Adrenal gland (tissue), 5 donors: ENCODE measurements around the gene NUMBL.

Source experiments
- POLR2A ChIP-seq, 2 donors: fragments of 450-650 bp; IDR thresholded peaks; one replicate each; pipeline ENCODE4 v1.6.1; 2017; ENCODE audit warnings: antibody characterized with exemption in 2 of 2, mild to moderate bottlenecking in 2 of 2, moderate library complexity in 1 of 2
- TF ChIP-seq, protein P1 (sequence below), 6 experiments: fragments of 450-650 bp in 4 of 6; fragments of 200-600 bp in 2 of 6; sonication (generic) in 1 of 6; IDR thresholded peaks; 1 replicate in 5 of 6; 2 replicates in 1 of 6; pipeline versions ENCODE4 v1.5.1 to v1.8.0; 2016 to 2021; ENCODE audit warnings: antibody characterized with exemption in 6 of 6, mild to moderate bottlenecking in 2 of 6, moderate library complexity in 1 of 6
- donor health status: DM: no; HTN: no; CAD: no.

DNA sequence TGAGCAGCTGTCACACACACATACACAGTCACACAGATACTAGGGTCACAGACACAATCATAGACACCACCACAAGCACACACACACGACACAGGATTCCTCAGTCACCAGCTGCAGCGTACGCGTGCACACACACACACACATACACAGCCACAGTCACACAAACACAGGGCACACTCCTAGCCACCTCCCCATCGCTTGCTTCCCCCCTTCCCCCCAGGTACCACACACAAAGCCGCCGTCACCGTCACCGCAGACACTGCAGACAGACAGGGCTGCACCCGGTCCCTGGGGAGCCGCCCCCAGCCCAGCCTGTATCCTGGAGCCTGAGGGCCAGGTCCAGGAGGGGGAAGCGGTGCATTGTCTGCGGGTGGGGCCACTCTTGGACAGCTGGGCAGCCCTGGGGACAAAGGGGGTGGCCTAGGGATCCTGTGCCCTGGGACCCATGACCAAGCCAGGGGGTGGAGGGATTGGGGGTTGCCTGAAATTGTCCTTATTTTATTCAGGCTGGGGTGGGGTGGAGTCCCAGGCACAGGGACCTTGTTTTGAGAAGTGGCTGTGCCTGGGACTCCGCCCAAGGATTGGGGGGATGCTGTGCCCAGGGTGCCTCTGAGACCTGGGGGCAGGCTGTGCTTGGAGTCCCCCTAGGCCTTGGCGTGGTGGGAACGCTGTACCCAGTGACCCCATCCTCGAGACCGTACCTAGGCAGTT lies 957 bp downstream of the NUMBL start:
- TF ChIP-seq, protein P1, sequence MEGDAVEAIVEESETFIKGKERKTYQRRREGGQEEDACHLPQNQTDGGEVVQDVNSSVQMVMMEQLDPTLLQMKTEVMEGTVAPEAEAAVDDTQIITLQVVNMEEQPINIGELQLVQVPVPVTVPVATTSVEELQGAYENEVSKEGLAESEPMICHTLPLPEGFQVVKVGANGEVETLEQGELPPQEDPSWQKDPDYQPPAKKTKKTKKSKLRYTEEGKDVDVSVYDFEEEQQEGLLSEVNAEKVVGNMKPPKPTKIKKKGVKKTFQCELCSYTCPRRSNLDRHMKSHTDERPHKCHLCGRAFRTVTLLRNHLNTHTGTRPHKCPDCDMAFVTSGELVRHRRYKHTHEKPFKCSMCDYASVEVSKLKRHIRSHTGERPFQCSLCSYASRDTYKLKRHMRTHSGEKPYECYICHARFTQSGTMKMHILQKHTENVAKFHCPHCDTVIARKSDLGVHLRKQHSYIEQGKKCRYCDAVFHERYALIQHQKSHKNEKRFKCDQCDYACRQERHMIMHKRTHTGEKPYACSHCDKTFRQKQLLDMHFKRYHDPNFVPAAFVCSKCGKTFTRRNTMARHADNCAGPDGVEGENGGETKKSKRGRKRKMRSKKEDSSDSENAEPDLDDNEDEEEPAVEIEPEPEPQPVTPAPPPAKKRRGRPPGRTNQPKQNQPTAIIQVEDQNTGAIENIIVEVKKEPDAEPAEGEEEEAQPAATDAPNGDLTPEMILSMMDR (IDR thresholded peaks at IDR 0.05): no peak
- TF ChIP-seq POLR2A (IDR thresholded peaks at IDR 0.05): no peak
